ENCODE data around the gene APOC4.
A peak's percentile ranks its signal among the peaks of the same experiment; 100 is the strongest.
"Not testable (repeated sequence)": the region's sequence is repeated elsewhere in the genome, so short reads cannot be mapped to it uniquely, and the experiment has no call there.

Gene APOC4

GRCh38 chr19:44924243-44924725 is 17.8 kb upstream of the APOC4 start:
- FAIRE-seq = no peak

GRCh38 chr19:44925114-44925891 is 16.7 kb upstream of the APOC4 start:
- no peak for FAIRE-seq

GRCh38 chr19:44926245-44927077 is 15.6 kb upstream of the APOC4 start:
- FAIRE-seq = not testable (repeated sequence)

GRCh38 chr19:44927746-44928145 is 14.3 kb upstream of the APOC4 start:
- no peak for FAIRE-seq

GRCh38 chr19:44930088-44930487 is 11.9 kb upstream of the APOC4 start:
- no peak for FAIRE-seq

- no peak for FAIRE-seq
Observed at GRCh38 chr19:44931541-44931940, 10.5 kb upstream of the APOC4 start.

GRCh38 chr19:44939668-44940067 is 2.4 kb upstream of the APOC4 start:
- no peak for FAIRE-seq

- FAIRE-seq = no peak
Observed at GRCh38 chr19:44943801-44944249, 1.8 kb downstream of the APOC4 start.

GRCh38 chr19:44947041-44947581 is 5.1 kb downstream of the APOC4 start:
- no peak for FAIRE-seq

GRCh38 chr19:44948237-44948636 is 6.2 kb downstream of the APOC4 start:
- no peak for FAIRE-seq

- FAIRE-seq = no peak
Observed at GRCh38 chr19:44948763-44949374, 6.8 kb downstream of the APOC4 start.

GRCh38 chr19:44949550-44949949 is 7.5 kb downstream of the APOC4 start:
- FAIRE-seq = no peak

- no peak for FAIRE-seq
Observed at GRCh38 chr19:44951179-44952159, 9.4 kb downstream of the APOC4 start.

GRCh38 chr19:44954278-44954648 is 12.2 kb downstream of the APOC4 start:
- no peak for FAIRE-seq

GRCh38 chr19:44954649-44955504 is 12.8 kb downstream of the APOC4 start, which contains the start of gene CLPTM1:
Gene CLPTM1 (plus strand): TSS chr19:44955380. CDS start chr19:44955396, 16 bp downstream.
- peak; percentile 25 for FAIRE-seq

GRCh38 chr19:44955505-44956439 is 13.7 kb downstream of the APOC4 start:
- FAIRE-seq = no peak

- FAIRE-seq = no peak
Observed at GRCh38 chr19:44957526-44957925, 15.5 kb downstream of the APOC4 start.

GRCh38 chr19:44958090-44958489 is 16.1 kb downstream of the APOC4 start:
- FAIRE-seq = no peak

GRCh38 chr19:44959691-44960090 is 17.7 kb downstream of the APOC4 start:
- no peak for FAIRE-seq
